WTC11 (cell line): ENCODE measurements around the gene TPT1. TPM values are rescaled to one million over a fixed set of nuclear protein-coding genes. Genes with fewer than 3 reads are reported as not detected.
"Not testable (repeated sequence)": the region's sequence is repeated elsewhere in the genome, so short reads cannot be mapped to it uniquely, and the experiment has no call there.

Experiments used
- ATAC-seq: fragments of 200-7000 bp; cut with Tn5 transposase; 2 replicates; pipeline ENCODE4 v1.10.0; 2021; ENCODE audit warnings: mild to moderate bottlenecking, moderate library complexity
- CTCF ChIA-PET: fragments of 300-600 bp; sonication (Branson Sonifier 250); formaldehyde crosslinking; loops from one replicate; lab custom pipeline; 2021; ENCODE audit warnings: antibody characterized with exemption; lab: Charles Lee
- POLR2A ChIA-PET: fragments of 350-600 bp; sonication (Branson Sonifier 250); formaldehyde crosslinking; loops from one replicate; lab custom pipeline; 2021; ENCODE audit warnings: antibody characterized with exemption; lab: Charles Lee
- DNase-seq: peaks from one replicate; pipeline ENCODE4 v3.0.0; 2021; ENCODE audit warnings: low spot score
- H3K27ac Mint-ChIP-seq: 2 replicates; pipeline ENCODE4 v1.8.0; 2021; ENCODE audit warnings: mixed read lengths
- H3K27me3 Mint-ChIP-seq: 2 replicates; pipeline ENCODE4 v1.8.0; 2021; ENCODE audit warnings: low read depth, mild to moderate bottlenecking, moderate library complexity, mixed read lengths
- H3K36me3 Mint-ChIP-seq: 2 replicates; pipeline ENCODE4 v1.8.0; 2021; ENCODE audit warnings: mixed read lengths
- H3K4me1 Mint-ChIP-seq: 2 replicates; pipeline ENCODE4 v1.8.0; 2022; ENCODE audit warnings: mixed read lengths
- H3K4me3 Mint-ChIP-seq: 2 replicates; pipeline ENCODE4 v1.8.0; 2021; ENCODE audit warnings: mild to moderate bottlenecking, moderate library complexity, mixed read lengths
- H3K9me3 Mint-ChIP-seq: 2 replicates; pipeline ENCODE4 v1.8.0; 2021; ENCODE audit warnings: mixed read lengths
- CBFB ChIP-seq: sonication (generic); formaldehyde crosslinking; IDR thresholded peaks from 2 replicates; pipeline ENCODE4 v1.8.1; 2022; ENCODE audit warnings: mild to moderate bottlenecking, low read depth, missing genetic modification reagents
- E2F1 ChIP-seq: sonication (generic); formaldehyde crosslinking; IDR thresholded peaks from 2 replicates; pipeline ENCODE4 v1.8.0; 2022; ENCODE audit warnings: mild to moderate bottlenecking, missing genetic modification reagents
- E2F5 ChIP-seq: sonication (generic); formaldehyde crosslinking; IDR thresholded peaks from 2 replicates; pipeline ENCODE4 v1.8.1; 2022; ENCODE audit warnings: mild to moderate bottlenecking, moderate library complexity, missing genetic modification reagents
- EMX1 ChIP-seq: fragments of 250-450 bp; sonication (Bioruptor Pico); IDR thresholded peaks from 2 replicates; pipeline ENCODE4 v1.8.0; 2021; ENCODE audit warnings: mild to moderate bottlenecking
- ETV6 ChIP-seq: sonication (generic); formaldehyde crosslinking; IDR thresholded peaks from 2 replicates; pipeline ENCODE4 v1.8.1; 2022; ENCODE audit warnings: mild to moderate bottlenecking, missing genetic modification reagents
- FOXJ3 ChIP-seq: sonication (generic); formaldehyde crosslinking; IDR thresholded peaks from 2 replicates; pipeline ENCODE4 v1.9.0; 2021; ENCODE audit warnings: missing genetic modification reagents, mild to moderate bottlenecking, borderline replicate concordance
- IRF2 ChIP-seq: sonication (generic); formaldehyde crosslinking; IDR thresholded peaks from 2 replicates; pipeline ENCODE4 v1.8.0; 2022; ENCODE audit warnings: low read depth, missing genetic modification reagents, borderline replicate concordance
- JUN ChIP-seq: sonication (generic); formaldehyde crosslinking; IDR thresholded peaks from 2 replicates; pipeline ENCODE4 v1.8.0; 2023; ENCODE audit warnings: mild to moderate bottlenecking, missing genetic modification reagents
- MYBL2 ChIP-seq: sonication (generic); formaldehyde crosslinking; IDR thresholded peaks from 2 replicates; pipeline ENCODE4 v1.8.1; 2023; ENCODE audit warnings: mild to moderate bottlenecking, moderate library complexity, missing genetic modification reagents
- NFATC4 ChIP-seq: fragments of 250-450 bp; sonication (Bioruptor Pico); IDR thresholded peaks from 2 replicates; pipeline ENCODE4 v1.9.0; 2021; ENCODE audit warnings: mild to moderate bottlenecking
- NR3C1 ChIP-seq: sonication (generic); formaldehyde crosslinking; conservative IDR thresholded peaks from 2 replicates; pipeline ENCODE4 v1.8.1; 2023; ENCODE audit warnings: low read depth, mild to moderate bottlenecking, missing genetic modification reagents
- PRRX2 ChIP-seq: fragments of 250-450 bp; sonication (Bioruptor Pico); IDR thresholded peaks from 2 replicates; pipeline ENCODE4 v1.8.0; 2021; ENCODE audit warnings: mild to moderate bottlenecking
- TEAD1 ChIP-seq: sonication (generic); formaldehyde crosslinking; IDR thresholded peaks from 2 replicates; pipeline ENCODE4 v1.8.0; 2022; ENCODE audit warnings: mild to moderate bottlenecking, missing genetic modification reagents
- USF1 ChIP-seq: sonication (generic); formaldehyde crosslinking; IDR thresholded peaks from 2 replicates; pipeline ENCODE4 v1.8.0; 2022; ENCODE audit warnings: mild to moderate bottlenecking, missing genetic modification reagents
- ZBTB21 ChIP-seq: sonication (generic); formaldehyde crosslinking; IDR thresholded peaks from 2 replicates; pipeline ENCODE4 v1.8.1; 2023; ENCODE audit warnings: mild to moderate bottlenecking, missing genetic modification reagents, borderline replicate concordance
- ZNF317 ChIP-seq: sonication (generic); formaldehyde crosslinking; IDR thresholded peaks from 2 replicates; pipeline ENCODE4 v1.8.1; 2023; ENCODE audit warnings: low read depth, mild to moderate bottlenecking, moderate library complexity, missing genetic modification reagents, borderline replicate concordance
- total RNA-seq: library from RNA; stranded (reverse); gene quantifications from 3 replicates; pipeline ENCODE4 v1.2.3, GENCODE V29; 2021
- TF ChIP-seq, protein P1 (sequence below): fragments of 250-450 bp; sonication (Bioruptor Pico); conservative IDR thresholded peaks from 2 replicates; pipeline ENCODE4 v1.9.0; 2021; ENCODE audit warnings: mild to moderate bottlenecking
- TF ChIP-seq, protein P2 (sequence below): sonication (generic); formaldehyde crosslinking; IDR thresholded peaks from 2 replicates; pipeline ENCODE4 v1.8.1; 2022; ENCODE audit warnings: missing genetic modification reagents, borderline replicate concordance
- TF ChIP-seq, protein P3 (sequence below): sonication (generic); formaldehyde crosslinking; IDR thresholded peaks from 2 replicates; pipeline ENCODE4 v1.8.1; 2023; ENCODE audit warnings: mild to moderate bottlenecking, missing genetic modification reagents, moderate library complexity
- TF ChIP-seq, protein P4 (sequence below): sonication (generic); formaldehyde crosslinking; IDR thresholded peaks from 2 replicates; pipeline ENCODE4 v1.8.1; 2023; ENCODE audit warnings: mild to moderate bottlenecking, missing genetic modification reagents, borderline replicate concordance

The TPT1 gene
- total RNA-seq, 1 experiment from 2014 or later, result 1,861 TPM

DNA sequence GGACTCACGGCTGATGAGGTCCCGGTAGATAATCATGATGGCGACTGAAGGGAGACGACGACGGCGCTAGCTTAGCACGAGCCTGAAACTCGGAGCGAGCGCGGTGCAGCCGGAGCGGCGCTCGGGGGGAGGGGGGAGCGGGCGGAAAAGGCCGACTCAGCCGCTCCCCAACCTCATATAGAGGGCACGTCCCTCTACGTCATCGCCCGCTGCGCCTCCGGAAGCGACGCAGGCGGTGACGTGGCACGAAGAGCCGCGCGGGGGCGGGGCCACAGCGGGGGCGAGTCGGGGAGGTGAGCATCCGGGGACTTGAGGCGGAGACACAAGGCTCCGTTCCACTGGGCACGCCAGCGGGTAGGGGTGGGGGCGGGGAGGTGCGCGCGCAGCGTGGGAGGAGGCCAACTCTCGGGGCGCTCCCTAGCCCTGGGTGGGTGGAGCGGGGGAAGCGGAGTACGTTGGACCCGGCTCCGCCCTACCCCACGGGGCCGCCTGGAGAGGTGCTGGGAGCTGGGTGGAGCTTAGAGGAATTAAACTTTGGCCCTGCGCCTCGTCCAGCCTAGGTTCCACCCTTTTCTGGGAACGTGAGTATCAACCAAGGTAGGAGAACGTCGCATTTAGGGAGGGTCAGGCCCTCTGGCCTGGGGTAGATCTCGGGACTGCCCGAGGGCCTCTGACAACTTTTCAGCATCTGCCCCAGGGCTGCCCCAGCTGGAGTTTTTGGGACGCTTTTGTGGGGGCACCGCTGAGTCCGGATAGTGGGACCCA, at the start of gene TPT1 (continued):
- TF ChIP-seq E2F5 (CRISPR knock-in tag) (0 out of 2 replicates have a peak, but pooled peaks have one; percentile 58), TEAD1 (CRISPR knock-in tag) (peak; percentile 73), JUN (CRISPR knock-in tag) (peak; percentile 56; the same call in 1 of the 2 replicates), CBFB (peak; percentile 80), ZNF317 (no peak), USF1 (CRISPR knock-in tag) (0 out of 2 replicates have a peak, but pooled peaks have one; percentile 12), E2F1 (0 out of 2 replicates have a peak, but pooled peaks have one; percentile 30), PRRX2 (CRISPR knock-in tag) (no peak), FOXJ3 (CRISPR knock-in tag) (no peak), NFATC4 (CRISPR knock-in tag) (no peak)
- TF ChIP-seq, protein P1, sequence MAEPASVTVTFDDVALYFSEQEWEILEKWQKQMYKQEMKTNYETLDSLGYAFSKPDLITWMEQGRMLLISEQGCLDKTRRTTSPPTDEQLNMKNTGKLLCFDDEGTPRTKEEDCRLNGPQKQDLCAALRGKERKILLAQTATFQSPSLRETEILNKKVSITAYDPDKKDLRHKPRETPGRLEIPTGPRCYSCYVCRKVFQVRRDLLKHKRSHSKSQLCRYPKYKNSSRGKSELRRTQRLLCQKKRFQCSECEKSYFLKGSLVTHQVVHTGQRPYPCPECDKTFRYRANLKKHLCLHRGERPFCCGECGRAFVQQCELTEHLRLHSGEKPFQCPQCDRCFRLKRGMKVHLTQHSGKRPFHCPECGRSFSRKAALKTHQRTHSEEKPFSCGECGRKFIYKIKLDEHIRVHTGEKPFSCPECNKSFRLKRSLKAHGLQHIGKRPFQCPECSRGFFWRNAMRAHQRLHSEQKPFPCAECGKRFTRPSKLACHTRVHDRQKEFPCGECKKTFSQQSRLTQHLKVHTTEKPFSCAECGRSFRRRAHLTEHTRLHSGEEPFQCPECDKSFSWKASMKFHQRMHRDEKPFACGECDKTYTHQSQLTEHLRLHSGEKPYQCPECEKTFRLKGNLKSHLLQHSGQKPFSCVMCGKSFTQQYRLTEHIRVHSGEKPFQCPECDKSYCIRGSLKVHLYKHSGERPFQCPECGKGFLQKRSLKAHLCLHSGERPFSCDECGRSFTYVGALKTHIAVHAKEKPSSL, result no peak
- TF ChIP-seq, protein P2, sequence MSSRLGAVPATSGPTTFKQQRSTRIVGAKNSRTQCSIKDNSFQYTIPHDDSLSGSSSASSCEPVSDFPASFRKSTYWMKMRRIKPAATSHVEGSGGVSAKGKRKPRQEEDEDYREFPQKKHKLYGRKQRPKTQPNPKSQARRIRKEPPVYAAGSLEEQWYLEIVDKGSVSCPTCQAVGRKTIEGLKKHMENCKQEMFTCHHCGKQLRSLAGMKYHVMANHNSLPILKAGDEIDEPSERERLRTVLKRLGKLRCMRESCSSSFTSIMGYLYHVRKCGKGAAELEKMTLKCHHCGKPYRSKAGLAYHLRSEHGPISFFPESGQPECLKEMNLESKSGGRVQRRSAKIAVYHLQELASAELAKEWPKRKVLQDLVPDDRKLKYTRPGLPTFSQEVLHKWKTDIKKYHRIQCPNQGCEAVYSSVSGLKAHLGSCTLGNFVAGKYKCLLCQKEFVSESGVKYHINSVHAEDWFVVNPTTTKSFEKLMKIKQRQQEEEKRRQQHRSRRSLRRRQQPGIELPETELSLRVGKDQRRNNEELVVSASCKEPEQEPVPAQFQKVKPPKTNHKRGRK (CRISPR knock-in tag), result no peak
- TF ChIP-seq, all 79 proteins: peak for 15

- H3K27ac Mint-ChIP-seq, DNase-seq, H3K4me3 Mint-ChIP-seq, POLR2A ChIA-PET, H3K36me3 Mint-ChIP-seq, H3K4me1 Mint-ChIP-seq, H3K9me3 Mint-ChIP-seq, ATAC-seq, H3K27me3 Mint-ChIP-seq: not testable (repeated sequence)
- CTCF ChIA-PET, result interaction anchor here (1.1 kb wide), 1 partner anchor 19 kb away, joined by 8 read pairs; no protein-coding TSS in a partner anchor
Measured at GRCh38 chr13:45390348-45390747, 49.4 kb upstream of the TPT1 start.

- H3K36me3 Mint-ChIP-seq, result peaks cover 13% of the 10 kb centered on the region
- CTCF ChIA-PET, result interaction anchor here (1.0 to 3.0 kb wide), 2 partner anchors 18 to 26 kb away, joined by 3 to 13 read pairs; no protein-coding TSS in a partner anchor
- no peak for ATAC-seq
- TF ChIP-seq ZBTB21 (CRISPR knock-in tag) (no peak), MYBL2 (CRISPR knock-in tag) (no peak), ETV6 (no peak), JUN (CRISPR knock-in tag) (no peak), NR3C1 (CRISPR knock-in tag) (no peak), EMX1 (CRISPR knock-in tag) (no peak), IRF2 (CRISPR knock-in tag) (no peak)
- TF ChIP-seq, protein P3, sequence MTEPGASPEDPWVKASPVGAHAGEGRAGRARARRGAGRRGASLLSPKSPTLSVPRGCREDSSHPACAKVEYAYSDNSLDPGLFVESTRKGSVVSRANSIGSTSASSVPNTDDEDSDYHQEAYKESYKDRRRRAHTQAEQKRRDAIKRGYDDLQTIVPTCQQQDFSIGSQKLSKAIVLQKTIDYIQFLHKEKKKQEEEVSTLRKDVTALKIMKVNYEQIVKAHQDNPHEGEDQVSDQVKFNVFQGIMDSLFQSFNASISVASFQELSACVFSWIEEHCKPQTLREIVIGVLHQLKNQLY (CRISPR knock-in tag), result no peak
- TF ChIP-seq, protein P4, sequence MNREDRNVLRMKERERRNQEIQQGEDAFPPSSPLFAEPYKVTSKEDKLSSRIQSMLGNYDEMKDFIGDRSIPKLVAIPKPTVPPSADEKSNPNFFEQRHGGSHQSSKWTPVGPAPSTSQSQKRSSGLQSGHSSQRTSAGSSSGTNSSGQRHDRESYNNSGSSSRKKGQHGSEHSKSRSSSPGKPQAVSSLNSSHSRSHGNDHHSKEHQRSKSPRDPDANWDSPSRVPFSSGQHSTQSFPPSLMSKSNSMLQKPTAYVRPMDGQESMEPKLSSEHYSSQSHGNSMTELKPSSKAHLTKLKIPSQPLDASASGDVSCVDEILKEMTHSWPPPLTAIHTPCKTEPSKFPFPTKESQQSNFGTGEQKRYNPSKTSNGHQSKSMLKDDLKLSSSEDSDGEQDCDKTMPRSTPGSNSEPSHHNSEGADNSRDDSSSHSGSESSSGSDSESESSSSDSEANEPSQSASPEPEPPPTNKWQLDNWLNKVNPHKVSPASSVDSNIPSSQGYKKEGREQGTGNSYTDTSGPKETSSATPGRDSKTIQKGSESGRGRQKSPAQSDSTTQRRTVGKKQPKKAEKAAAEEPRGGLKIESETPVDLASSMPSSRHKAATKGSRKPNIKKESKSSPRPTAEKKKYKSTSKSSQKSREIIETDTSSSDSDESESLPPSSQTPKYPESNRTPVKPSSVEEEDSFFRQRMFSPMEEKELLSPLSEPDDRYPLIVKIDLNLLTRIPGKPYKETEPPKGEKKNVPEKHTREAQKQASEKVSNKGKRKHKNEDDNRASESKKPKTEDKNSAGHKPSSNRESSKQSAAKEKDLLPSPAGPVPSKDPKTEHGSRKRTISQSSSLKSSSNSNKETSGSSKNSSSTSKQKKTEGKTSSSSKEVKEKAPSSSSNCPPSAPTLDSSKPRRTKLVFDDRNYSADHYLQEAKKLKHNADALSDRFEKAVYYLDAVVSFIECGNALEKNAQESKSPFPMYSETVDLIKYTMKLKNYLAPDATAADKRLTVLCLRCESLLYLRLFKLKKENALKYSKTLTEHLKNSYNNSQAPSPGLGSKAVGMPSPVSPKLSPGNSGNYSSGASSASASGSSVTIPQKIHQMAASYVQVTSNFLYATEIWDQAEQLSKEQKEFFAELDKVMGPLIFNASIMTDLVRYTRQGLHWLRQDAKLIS (CRISPR knock-in tag), result no peak
Measured at GRCh38 chr13:45388664-45389063, 47.7 kb upstream of the TPT1 start.

More at GRCh38 chr13:45388664-45389063, 47.7 kb upstream of the TPT1 start:
- H3K9me3 Mint-ChIP-seq, result peaks cover 7% of the 10 kb centered on the region
- no peaks in the 10 kb centered on the region for H3K4me1 Mint-ChIP-seq
- POLR2A ChIA-PET, result no interaction called here
- no peak overlapping the region for H3K27ac Mint-ChIP-seq
- H3K4me3 Mint-ChIP-seq, result no peak overlapping the region
- H3K27me3 Mint-ChIP-seq, result no peaks in the 10 kb centered on the region
- DNase-seq, result no peak
